ENCODE results near the gene SRSF3.
"Not testable (repeated sequence)": the region's sequence is repeated elsewhere in the genome, so short reads cannot be mapped to it uniquely, and the experiment has no call there.

DNA sequence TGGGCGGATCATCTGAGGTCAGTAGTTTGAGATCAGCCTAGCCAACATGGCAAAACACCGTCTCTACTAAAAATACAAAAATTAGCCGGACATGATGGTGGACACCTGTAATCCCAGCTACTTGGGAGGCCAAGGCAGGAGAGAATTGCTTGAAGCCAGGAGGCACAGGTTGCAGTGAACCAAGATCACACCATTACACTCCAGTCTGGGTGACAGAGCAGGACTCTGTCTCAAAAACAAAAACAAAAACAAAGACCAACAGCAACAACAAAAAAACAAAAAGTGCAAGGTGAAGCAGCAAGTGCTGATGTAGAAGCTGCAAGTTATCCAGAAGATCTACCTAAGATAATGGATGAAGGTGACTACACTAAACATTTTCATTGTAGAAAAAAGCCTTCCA lies 17.5 kb downstream of the SRSF3 start:
- TF ChIP-seq CBX1 (IDR thresholded peaks at IDR 0.05; ENCODE audit: low read depth); C11orf30 (IDR thresholded peaks at IDR 0.05; ENCODE audit: low read depth); CREB1 (IDR thresholded peaks at IDR 0.05); CREB1 (CRISPR knock-in tag; IDR thresholded peaks at IDR 0.05); CBX2 (IDR thresholded peaks at IDR 0.05; ENCODE audit: insufficient read depth, low read length, poor library complexity, severe bottlenecking); ZZZ3 (IDR thresholded peaks at IDR 0.05); ZFPM2 (CRISPR knock-in tag; IDR thresholded peaks at IDR 0.05): not testable (repeated sequence)
- TF ChIP-seq, protein P1, sequence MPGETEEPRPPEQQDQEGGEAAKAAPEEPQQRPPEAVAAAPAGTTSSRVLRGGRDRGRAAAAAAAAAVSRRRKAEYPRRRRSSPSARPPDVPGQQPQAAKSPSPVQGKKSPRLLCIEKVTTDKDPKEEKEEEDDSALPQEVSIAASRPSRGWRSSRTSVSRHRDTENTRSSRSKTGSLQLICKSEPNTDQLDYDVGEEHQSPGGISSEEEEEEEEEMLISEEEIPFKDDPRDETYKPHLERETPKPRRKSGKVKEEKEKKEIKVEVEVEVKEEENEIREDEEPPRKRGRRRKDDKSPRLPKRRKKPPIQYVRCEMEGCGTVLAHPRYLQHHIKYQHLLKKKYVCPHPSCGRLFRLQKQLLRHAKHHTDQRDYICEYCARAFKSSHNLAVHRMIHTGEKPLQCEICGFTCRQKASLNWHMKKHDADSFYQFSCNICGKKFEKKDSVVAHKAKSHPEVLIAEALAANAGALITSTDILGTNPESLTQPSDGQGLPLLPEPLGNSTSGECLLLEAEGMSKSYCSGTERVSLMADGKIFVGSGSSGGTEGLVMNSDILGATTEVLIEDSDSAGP (CRISPR knock-in tag; IDR thresholded peaks at IDR 0.05): not testable (repeated sequence)
- TF ChIP-seq, protein P2, sequence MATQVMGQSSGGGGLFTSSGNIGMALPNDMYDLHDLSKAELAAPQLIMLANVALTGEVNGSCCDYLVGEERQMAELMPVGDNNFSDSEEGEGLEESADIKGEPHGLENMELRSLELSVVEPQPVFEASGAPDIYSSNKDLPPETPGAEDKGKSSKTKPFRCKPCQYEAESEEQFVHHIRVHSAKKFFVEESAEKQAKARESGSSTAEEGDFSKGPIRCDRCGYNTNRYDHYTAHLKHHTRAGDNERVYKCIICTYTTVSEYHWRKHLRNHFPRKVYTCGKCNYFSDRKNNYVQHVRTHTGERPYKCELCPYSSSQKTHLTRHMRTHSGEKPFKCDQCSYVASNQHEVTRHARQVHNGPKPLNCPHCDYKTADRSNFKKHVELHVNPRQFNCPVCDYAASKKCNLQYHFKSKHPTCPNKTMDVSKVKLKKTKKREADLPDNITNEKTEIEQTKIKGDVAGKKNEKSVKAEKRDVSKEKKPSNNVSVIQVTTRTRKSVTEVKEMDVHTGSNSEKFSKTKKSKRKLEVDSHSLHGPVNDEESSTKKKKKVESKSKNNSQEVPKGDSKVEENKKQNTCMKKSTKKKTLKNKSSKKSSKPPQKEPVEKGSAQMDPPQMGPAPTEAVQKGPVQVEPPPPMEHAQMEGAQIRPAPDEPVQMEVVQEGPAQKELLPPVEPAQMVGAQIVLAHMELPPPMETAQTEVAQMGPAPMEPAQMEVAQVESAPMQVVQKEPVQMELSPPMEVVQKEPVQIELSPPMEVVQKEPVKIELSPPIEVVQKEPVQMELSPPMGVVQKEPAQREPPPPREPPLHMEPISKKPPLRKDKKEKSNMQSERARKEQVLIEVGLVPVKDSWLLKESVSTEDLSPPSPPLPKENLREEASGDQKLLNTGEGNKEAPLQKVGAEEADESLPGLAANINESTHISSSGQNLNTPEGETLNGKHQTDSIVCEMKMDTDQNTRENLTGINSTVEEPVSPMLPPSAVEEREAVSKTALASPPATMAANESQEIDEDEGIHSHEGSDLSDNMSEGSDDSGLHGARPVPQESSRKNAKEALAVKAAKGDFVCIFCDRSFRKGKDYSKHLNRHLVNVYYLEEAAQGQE (IDR thresholded peaks at IDR 0.05; ENCODE audit: borderline replicate concordance): not testable (repeated sequence)
- TF ChIP-seq, protein P2 (CRISPR knock-in tag; IDR thresholded peaks at IDR 0.05; ENCODE audit: low read depth): not testable (repeated sequence)
